Measurements from ENCODE around the gene PDLIM7.

Gene PDLIM7

GRCh38 chr5:177516601-177517568, 19.5 kb upstream of the PDLIM7 start, which contains the start of gene DDX41:
Gene DDX41 (minus strand): TSS chr5:177516961. CDS start chr5:177516945, 16 bp downstream.
- Histone ChIP-seq H3K9me3 (ENCODE audit: insufficient read depth, low read length) (no peaks in the 10 kb centered on the region), H3K4me1 (ENCODE audit: low read length) (peaks cover 11% of the 10 kb centered on the region), H2AFZ (ENCODE audit: low read depth, low read length) (peak within 1 kb of the TSS; percentile 52; the same call in 1 of the 2 replicates), H3K9ac (ENCODE audit: low read length) (peak within 1 kb of the TSS; percentile 82), H4K20me1 (ENCODE audit: insufficient read depth, low read length) (no peaks in the 10 kb centered on the region), H3K4me3 (ENCODE audit: low read length) (peak within 1 kb of the TSS; percentile 83), H3K36me3 (replicated peaks; ENCODE audit: low read depth, low read length) (peaks cover 29% of the 10 kb centered on the region), H3K4me2 (ENCODE audit: low read length) (peak within 1 kb of the TSS; percentile 91), H3K27me3 (ENCODE audit: low read depth, low read length) (no peaks in the 10 kb centered on the region), H3K27ac (ENCODE audit: low read length) (peak within 1 kb of the TSS; percentile 24), H3K79me2 (ENCODE audit: low read length) (peaks cover 20% of the 10 kb centered on the region)
- TF ChIP-seq CTCF (IDR thresholded peaks at IDR 0.05; ENCODE audit: low read depth, low read length) (no peak), EZH2phosphoT487 (IDR thresholded peaks at IDR 0.05; ENCODE audit: low read depth) (no peak)

DNA sequence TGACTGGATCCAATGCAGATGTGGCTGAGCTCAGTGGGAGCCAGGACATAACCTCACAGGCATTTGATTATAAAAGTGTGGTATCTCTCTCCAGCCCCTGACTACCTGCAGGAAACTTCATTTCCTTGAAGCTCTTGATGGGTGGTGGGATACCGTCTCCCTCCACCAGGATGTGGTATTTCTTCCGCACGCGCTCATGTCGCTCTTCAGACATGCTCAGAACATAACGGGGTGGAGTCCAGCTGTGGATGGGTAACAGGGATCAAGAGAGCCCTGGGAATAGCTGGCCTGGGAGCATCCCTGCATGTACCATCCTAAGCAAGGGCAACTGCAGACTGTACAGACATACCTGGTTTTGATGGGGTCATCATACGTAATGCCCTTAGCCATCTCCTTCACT, 18.2 kb upstream of the PDLIM7 start:
- Histone ChIP-seq H3K79me2 (ENCODE audit: low read length) (peaks cover 20% of the 10 kb centered on the region), H3K27me3 (ENCODE audit: low read depth, low read length) (no peaks in the 10 kb centered on the region), H4K20me1 (ENCODE audit: insufficient read depth, low read length) (no peaks in the 10 kb centered on the region), H3K4me2 (ENCODE audit: low read length) (peak overlapping the region; percentile 91), H3K9me3 (ENCODE audit: insufficient read depth, low read length) (no peaks in the 10 kb centered on the region; the same call in 1 of the 2 replicates), H3K36me3 (replicated peaks; ENCODE audit: low read depth, low read length) (peaks cover 33% of the 10 kb centered on the region), H2AFZ (ENCODE audit: low read depth, low read length) (no peak overlapping the region), H3K27ac (ENCODE audit: low read length) (no peak overlapping the region), H3K4me3 (ENCODE audit: low read length) (peak overlapping the region; percentile 83), H3K9ac (ENCODE audit: low read length) (peak overlapping the region; percentile 82), H3K4me1 (ENCODE audit: low read length) (peaks cover 19% of the 10 kb centered on the region)
- no peak for TF ChIP-seq CTCF (IDR thresholded peaks at IDR 0.05; ENCODE audit: low read depth, low read length)
- no peak for TF ChIP-seq EZH2phosphoT487 (IDR thresholded peaks at IDR 0.05; ENCODE audit: low read depth)

DNA sequence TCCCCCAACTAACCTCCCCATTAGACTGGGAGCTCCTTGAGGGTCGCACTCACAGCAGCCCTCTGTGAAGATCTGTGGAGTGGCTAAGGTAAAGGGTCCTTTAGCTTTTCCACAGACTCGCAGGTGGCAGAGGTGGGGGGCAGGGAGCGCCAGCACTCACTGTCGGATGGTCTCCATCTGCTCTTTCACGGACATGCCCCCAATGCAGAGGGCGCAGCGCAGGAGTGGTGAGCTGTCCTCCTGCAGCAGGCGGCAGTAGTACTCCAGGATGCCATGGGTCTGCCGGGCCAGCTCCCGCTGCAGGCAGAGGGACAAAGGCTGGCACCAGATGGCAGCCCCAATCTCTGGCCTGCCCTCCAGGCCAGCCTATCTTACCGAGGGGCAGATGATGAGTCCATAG, 17.1 kb upstream of the PDLIM7 start:
- Histone ChIP-seq H3K36me3 (replicated peaks; ENCODE audit: low read depth, low read length) (peaks cover 36% of the 10 kb centered on the region), H3K9ac (ENCODE audit: low read length) (no peak overlapping the region), H3K4me1 (ENCODE audit: low read length) (peaks cover 29% of the 10 kb centered on the region), H3K9me3 (ENCODE audit: insufficient read depth, low read length) (no peaks in the 10 kb centered on the region; the same call in 1 of the 2 replicates), H3K27me3 (ENCODE audit: low read depth, low read length) (no peaks in the 10 kb centered on the region), H3K4me3 (ENCODE audit: low read length) (no peak overlapping the region), H2AFZ (ENCODE audit: low read depth, low read length) (no peak overlapping the region), H4K20me1 (ENCODE audit: insufficient read depth, low read length) (no peaks in the 10 kb centered on the region), H3K4me2 (ENCODE audit: low read length) (no peak overlapping the region), H3K27ac (ENCODE audit: low read length) (no peak overlapping the region), H3K79me2 (ENCODE audit: low read length) (peaks cover 20% of the 10 kb centered on the region)
- TF ChIP-seq EZH2phosphoT487 (IDR thresholded peaks at IDR 0.05; ENCODE audit: low read depth) (no peak), CTCF (IDR thresholded peaks at IDR 0.05; ENCODE audit: low read depth, low read length) (no peak)

DNA sequence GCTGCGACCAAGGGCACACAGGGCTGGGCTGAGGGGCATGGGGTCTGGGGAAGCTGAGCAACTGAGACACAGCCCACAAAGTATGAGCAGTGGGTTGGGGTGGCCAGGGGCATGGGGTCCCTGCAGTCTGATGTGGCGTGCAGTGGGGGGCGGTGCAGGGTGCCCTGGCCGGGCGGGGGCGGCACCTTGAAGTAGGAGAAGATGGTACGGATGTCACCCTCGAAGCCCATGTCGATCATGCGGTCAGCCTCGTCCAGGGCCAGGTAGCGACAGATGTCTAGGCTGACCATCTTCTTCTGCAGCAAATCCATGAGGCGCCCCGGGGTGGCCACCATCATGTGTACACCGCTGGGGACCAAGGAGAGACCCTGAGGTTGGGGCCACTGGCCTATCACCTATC, 16.1 kb upstream of the PDLIM7 start:
- Histone ChIP-seq H2AFZ (ENCODE audit: low read depth, low read length) (no peak overlapping the region), H4K20me1 (ENCODE audit: insufficient read depth, low read length) (no peaks in the 10 kb centered on the region), H3K27ac (ENCODE audit: low read length) (no peak overlapping the region), H3K36me3 (replicated peaks; ENCODE audit: low read depth, low read length) (peaks cover 36% of the 10 kb centered on the region), H3K4me3 (ENCODE audit: low read length) (no peak overlapping the region), H3K9me3 (ENCODE audit: insufficient read depth, low read length) (no peaks in the 10 kb centered on the region; the same call in 1 of the 2 replicates), H3K4me1 (ENCODE audit: low read length) (peaks cover 40% of the 10 kb centered on the region), H3K9ac (ENCODE audit: low read length) (no peak overlapping the region), H3K4me2 (ENCODE audit: low read length) (no peak overlapping the region), H3K27me3 (ENCODE audit: low read depth, low read length) (no peaks in the 10 kb centered on the region), H3K79me2 (ENCODE audit: low read length) (peaks cover 20% of the 10 kb centered on the region)
- TF ChIP-seq EZH2phosphoT487 (IDR thresholded peaks at IDR 0.05; ENCODE audit: low read depth) (no peak), CTCF (IDR thresholded peaks at IDR 0.05; ENCODE audit: low read depth, low read length) (no peak)

Data from OCI-LY3 (cell line).